Measurements from ENCODE around the gene TCERG1L. TPM values are rescaled to one million over a fixed set of nuclear protein-coding genes. Genes with fewer than 3 reads are reported as not detected.
"Not testable (repeated sequence)": the region's sequence is repeated elsewhere in the genome, so short reads cannot be mapped to it uniquely, and the experiment has no call there.

The TCERG1L gene
- total RNA-seq, 2 experiments from 2014 or later, result not detected

- H3K4me3 Mint-ChIP-seq, result no peak overlapping the region
- DNase-seq, result no peak
- H3K27ac Mint-ChIP-seq, result no peak overlapping the region
- H3K36me3 Mint-ChIP-seq (ENCODE audit: low read depth), result no peaks in the 10 kb centered on the region
- ChIA-PET CTCF (no interaction called here), POLR2A (no interaction called here)
- H3K27me3 Mint-ChIP-seq, result peaks cover 2% of the 10 kb centered on the region
- no peaks in the 10 kb centered on the region for H3K4me1 Mint-ChIP-seq
- H3K9me3 Mint-ChIP-seq, result peaks cover 10% of the 10 kb centered on the region
These were observed 157.1 kb downstream of the TCERG1L start for GRCh38 chr10:131154306-131155025.

GRCh38 chr10:131152456-131152855, 159.1 kb downstream of the TCERG1L start:
- CTCF ChIA-PET; H3K36me3 Mint-ChIP-seq (ENCODE audit: low read depth): not testable (repeated sequence)

GRCh38 chr10:131150126-131150525, 161.4 kb downstream of the TCERG1L start:
- H3K4me1 Mint-ChIP-seq, result no peaks in the 10 kb centered on the region
- H3K27ac Mint-ChIP-seq, result no peak overlapping the region
- peaks cover 10% of the 10 kb centered on the region for H3K9me3 Mint-ChIP-seq
- no peak overlapping the region for H3K4me3 Mint-ChIP-seq
- ChIA-PET CTCF (no interaction called here), POLR2A (no interaction called here)
- no peaks in the 10 kb centered on the region for H3K27me3 Mint-ChIP-seq
- DNase-seq, result no peak
- H3K36me3 Mint-ChIP-seq (ENCODE audit: low read depth), result no peaks in the 10 kb centered on the region

More at GRCh38 chr10:131152456-131152855, 159.1 kb downstream of the TCERG1L start:
- H3K9me3 Mint-ChIP-seq, DNase-seq, H3K4me1 Mint-ChIP-seq, POLR2A ChIA-PET, H3K27ac Mint-ChIP-seq, H3K4me3 Mint-ChIP-seq, H3K27me3 Mint-ChIP-seq: not testable (repeated sequence)

GRCh38 chr10:131149586-131149985, 161.9 kb downstream of the TCERG1L start:
- no peaks in the 10 kb centered on the region for H3K36me3 Mint-ChIP-seq (ENCODE audit: low read depth)
- DNase-seq, result no peak
- no peak overlapping the region for H3K27ac Mint-ChIP-seq
- H3K4me3 Mint-ChIP-seq, result no peak overlapping the region
- POLR2A ChIA-PET, result no interaction called here
- CTCF ChIA-PET, result no interaction called here
- no peaks in the 10 kb centered on the region for H3K4me1 Mint-ChIP-seq
- peaks cover 10% of the 10 kb centered on the region for H3K9me3 Mint-ChIP-seq
- no peaks in the 10 kb centered on the region for H3K27me3 Mint-ChIP-seq

DNA sequence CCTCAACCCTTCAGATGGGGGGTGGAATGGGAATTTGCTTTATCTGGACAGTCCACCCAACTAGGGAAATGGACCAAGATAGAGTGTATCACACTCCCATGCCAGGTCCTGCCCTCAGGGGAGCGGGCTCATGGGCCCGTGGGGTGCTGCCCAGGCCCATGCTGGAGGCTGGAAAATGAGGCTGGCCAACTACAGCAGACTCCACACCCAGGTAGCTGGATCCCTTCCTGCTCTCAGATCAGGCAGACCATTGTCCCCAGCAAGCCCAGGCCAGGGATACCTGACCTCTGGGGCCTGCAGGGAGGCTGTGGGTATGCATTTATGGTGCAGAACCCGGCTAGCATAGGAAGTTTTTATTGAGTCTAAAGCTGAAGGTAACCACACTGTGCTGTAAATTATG, 162.4 kb downstream of the TCERG1L start:
- ChIA-PET CTCF (no interaction called here), POLR2A (no interaction called here)
- Mint-ChIP-seq H3K4me3 (no peak overlapping the region), H3K4me1 (no peaks in the 10 kb centered on the region), H3K9me3 (peaks cover 10% of the 10 kb centered on the region), H3K27me3 (no peaks in the 10 kb centered on the region), H3K27ac (no peak overlapping the region), H3K36me3 (ENCODE audit: low read depth) (no peaks in the 10 kb centered on the region)
- DNase-seq, result no peak

DNA sequence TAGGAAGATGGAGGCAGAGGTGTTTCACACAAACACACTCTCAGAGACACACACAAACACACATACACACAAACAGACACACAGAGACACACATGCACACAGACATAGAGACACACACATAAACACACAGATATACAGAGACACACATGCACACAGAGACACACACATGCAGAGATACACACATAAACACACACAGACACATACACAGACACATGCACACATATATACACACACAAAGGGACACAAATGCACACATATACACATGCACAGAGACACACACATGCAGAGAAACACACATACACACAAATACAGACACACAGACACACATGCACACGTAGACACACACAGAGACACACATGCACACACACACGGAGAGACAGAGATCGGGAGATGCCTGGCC, 163.3 kb downstream of the TCERG1L start:
- H3K27me3 Mint-ChIP-seq, result no peaks in the 10 kb centered on the region
- peaks cover 10% of the 10 kb centered on the region for H3K9me3 Mint-ChIP-seq
- H3K4me1 Mint-ChIP-seq, result no peaks in the 10 kb centered on the region
- ChIA-PET CTCF (no interaction called here), POLR2A (no interaction called here)
- no peak overlapping the region for H3K27ac Mint-ChIP-seq
- DNase-seq, result no peak
- no peaks in the 10 kb centered on the region for H3K36me3 Mint-ChIP-seq (ENCODE audit: low read depth)
- no peak overlapping the region for H3K4me3 Mint-ChIP-seq

DNA sequence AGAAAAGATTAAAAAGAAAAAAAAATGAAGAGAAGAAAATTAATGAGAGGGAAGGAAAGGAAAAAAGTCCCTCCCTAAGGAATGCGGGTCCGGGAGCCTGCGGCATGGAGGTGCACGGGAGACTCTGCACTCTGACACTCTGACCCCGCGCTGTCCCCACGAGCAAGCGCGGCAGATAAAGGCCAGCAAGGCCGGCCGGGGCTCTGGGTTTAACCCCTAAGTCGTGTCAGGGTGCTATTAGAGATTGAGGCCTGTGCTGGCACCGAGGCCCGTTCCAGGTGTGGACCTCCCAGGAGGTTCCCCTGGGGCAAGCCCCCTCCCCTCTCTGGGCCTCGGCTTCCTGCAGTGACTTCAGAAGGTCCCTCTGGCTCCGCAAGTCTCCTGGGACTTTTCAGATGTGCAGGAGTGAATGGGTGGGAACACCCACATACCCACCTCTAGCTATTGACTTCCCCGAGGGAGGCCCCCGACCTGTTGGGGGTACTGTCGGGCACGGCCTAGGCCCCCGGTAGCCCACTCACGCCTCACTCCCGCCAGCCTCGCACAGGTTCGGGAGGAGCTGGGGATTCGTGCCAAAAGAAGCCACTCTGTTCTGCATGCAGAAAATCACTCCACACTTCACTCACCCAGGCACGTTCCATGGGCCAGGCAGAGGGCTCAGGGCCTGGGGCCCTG, 164.1 kb downstream of the TCERG1L start:
- Mint-ChIP-seq H3K36me3 (ENCODE audit: low read depth) (no peaks in the 10 kb centered on the region), H3K27me3 (no peaks in the 10 kb centered on the region), H3K9me3 (peaks cover 8% of the 10 kb centered on the region), H3K27ac (no peak overlapping the region), H3K4me3 (no peak overlapping the region), H3K4me1 (no peaks in the 10 kb centered on the region)
- no peak for DNase-seq
- ChIA-PET POLR2A (no interaction called here), CTCF (no interaction called here)

GRCh38 chr10:131146790-131147189, 164.7 kb downstream of the TCERG1L start:
- no peaks in the 10 kb centered on the region for H3K36me3 Mint-ChIP-seq (ENCODE audit: low read depth)
- H3K27me3 Mint-ChIP-seq, result no peaks in the 10 kb centered on the region
- H3K27ac Mint-ChIP-seq, result no peak overlapping the region
- H3K9me3 Mint-ChIP-seq, result peaks cover 3% of the 10 kb centered on the region
- H3K4me1 Mint-ChIP-seq, result no peaks in the 10 kb centered on the region
- POLR2A ChIA-PET, result no interaction called here
- H3K4me3 Mint-ChIP-seq, result no peak overlapping the region
- CTCF ChIA-PET, result no interaction called here
- DNase-seq, result no peak

DNA sequence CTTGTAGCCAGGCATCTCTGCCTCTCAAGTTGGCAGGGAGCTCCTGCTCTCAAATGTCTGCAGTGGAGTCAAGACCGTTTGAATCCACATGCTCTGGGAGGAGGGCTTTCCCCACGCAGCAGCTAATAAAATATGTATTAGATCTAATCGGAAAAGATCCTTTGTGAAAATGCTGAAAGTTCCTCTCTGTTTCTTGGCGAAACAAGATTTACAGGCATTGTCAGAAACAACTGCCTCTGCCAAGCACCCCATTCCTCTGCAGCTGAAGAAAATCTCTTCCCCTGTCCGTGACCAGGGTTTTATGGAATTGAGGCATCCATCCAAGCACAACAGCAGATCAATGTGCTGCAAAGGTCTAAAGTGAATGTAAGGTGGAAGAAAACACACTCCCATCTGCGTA, 165.8 kb downstream of the TCERG1L start:
- Mint-ChIP-seq H3K27me3 (no peaks in the 10 kb centered on the region), H3K36me3 (ENCODE audit: low read depth) (no peaks in the 10 kb centered on the region), H3K9me3 (no peaks in the 10 kb centered on the region), H3K4me1 (no peaks in the 10 kb centered on the region), H3K4me3 (no peak overlapping the region), H3K27ac (no peak overlapping the region)
- POLR2A ChIA-PET, result no interaction called here
- no peak for DNase-seq
- CTCF ChIA-PET, result no interaction called here

GRCh38 chr10:131144711-131145375, 166.7 kb downstream of the TCERG1L start:
- H3K27ac Mint-ChIP-seq, result no peak overlapping the region
- ChIA-PET CTCF (no interaction called here), POLR2A (no interaction called here)
- no peak overlapping the region for H3K4me3 Mint-ChIP-seq
- no peaks in the 10 kb centered on the region for H3K36me3 Mint-ChIP-seq (ENCODE audit: low read depth)
- H3K9me3 Mint-ChIP-seq, result no peaks in the 10 kb centered on the region
- no peaks in the 10 kb centered on the region for H3K27me3 Mint-ChIP-seq
- H3K4me1 Mint-ChIP-seq, result no peaks in the 10 kb centered on the region
- no peak for DNase-seq

DNA sequence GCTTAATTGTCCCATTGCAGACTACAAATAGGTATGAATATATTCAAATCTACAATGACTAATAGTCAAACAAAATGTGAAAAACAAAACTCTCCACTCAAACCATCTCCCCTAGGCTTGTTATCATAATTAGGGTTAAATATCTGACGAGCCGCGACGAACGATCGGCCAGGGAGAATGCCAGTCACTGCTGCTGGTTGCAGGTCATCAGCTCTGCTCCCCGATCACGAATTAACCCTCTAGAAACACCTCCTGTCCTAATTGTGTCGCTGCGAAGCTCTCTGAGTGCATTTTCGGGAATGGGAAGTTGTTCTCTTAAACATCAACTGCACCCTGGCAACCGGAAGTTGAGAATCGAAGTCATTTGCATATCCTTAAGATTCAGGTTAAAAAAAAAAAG, 167.3 kb downstream of the TCERG1L start:
- Mint-ChIP-seq H3K4me3 (no peak overlapping the region), H3K4me1 (no peaks in the 10 kb centered on the region), H3K36me3 (ENCODE audit: low read depth) (no peaks in the 10 kb centered on the region), H3K9me3 (no peaks in the 10 kb centered on the region), H3K27ac (no peak overlapping the region), H3K27me3 (no peaks in the 10 kb centered on the region)
- POLR2A ChIA-PET, result no interaction called here
- DNase-seq, result no peak
- CTCF ChIA-PET, result no interaction called here

DNA sequence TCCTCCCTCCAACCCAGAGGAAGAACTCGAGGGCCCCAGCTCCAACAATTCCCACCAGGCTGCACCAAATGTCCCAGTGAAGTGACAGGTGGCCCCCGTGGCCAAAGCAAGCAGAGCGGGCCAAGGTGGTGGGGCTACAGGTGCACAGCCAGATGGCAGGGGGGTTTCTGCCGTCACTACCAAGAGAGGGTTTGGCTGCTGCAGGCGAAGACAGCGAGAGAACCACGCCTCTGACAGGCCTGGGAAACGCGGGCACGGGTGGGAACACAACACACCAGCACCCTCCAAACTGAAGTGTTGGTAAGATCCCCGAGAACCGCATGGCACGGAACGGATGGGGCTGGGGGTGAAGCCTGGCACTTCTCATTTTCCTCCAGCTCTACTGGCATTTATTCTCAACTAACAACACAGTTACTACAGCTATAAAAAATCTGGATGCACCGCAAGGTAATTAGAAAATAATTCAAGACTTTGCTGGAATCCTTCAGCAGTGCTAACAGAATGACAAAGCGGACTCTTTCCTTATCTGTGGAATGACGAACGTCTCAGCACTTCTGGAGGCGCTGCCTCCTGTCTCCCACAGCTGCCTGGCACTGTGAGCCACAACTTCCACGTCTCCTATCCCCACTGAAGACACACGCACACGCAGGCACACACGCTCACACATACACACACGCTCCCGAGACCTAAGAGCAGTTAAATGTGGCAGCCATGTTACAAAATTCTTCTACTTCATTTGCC, 167.9 kb downstream of the TCERG1L start:
- CTCF ChIA-PET, result no interaction called here

More for the DNA sequence above, 167.9 kb downstream of the TCERG1L start:
- Mint-ChIP-seq H3K4me1 (no peaks in the 10 kb centered on the region), H3K9me3 (no peaks in the 10 kb centered on the region), H3K4me3 (no peak overlapping the region), H3K27ac (no peak overlapping the region), H3K27me3 (no peaks in the 10 kb centered on the region), H3K36me3 (ENCODE audit: low read depth) (no peaks in the 10 kb centered on the region)
- DNase-seq, result no peak
- POLR2A ChIA-PET, result no interaction called here

All from activated CD4-positive, alpha-beta T cell treated with anti-CD3 and anti-CD28 coated beads, Interleukin-2, amount 10 ng/mL, durations not matched to agents 7 days and 5 days (primary cell).